HepG2 (cell line): ENCODE measurements around the gene PRR11. TPM values are rescaled to one million over a fixed set of nuclear protein-coding genes. Genes with fewer than 3 reads are reported as not detected.

ENCODE experiments used
- CENPT ChIP-seq: sonication (generic); formaldehyde crosslinking; IDR thresholded peaks from 2 replicates; pipeline ENCODE4 v1.8.0; 2022; ENCODE audit warnings: low read depth, mild to moderate bottlenecking, moderate library complexity, missing genetic modification reagents
- DMAP1 ChIP-seq: IDR thresholded peaks from 2 replicates; pipeline ENCODE4 v1.6.1; 2016
- DPF2 ChIP-seq: sonication (generic); formaldehyde crosslinking; IDR thresholded peaks from 2 replicates; pipeline ENCODE4 v1.4.0; 2020; ENCODE audit warnings: mild to moderate bottlenecking, low read depth, missing genetic modification reagents, borderline replicate concordance
- GMEB1 ChIP-seq: sonication (generic); formaldehyde crosslinking; IDR thresholded peaks from 2 replicates; pipeline ENCODE4 v1.5.1; 2020; ENCODE audit warnings: missing genetic modification reagents, mild to moderate bottlenecking, borderline replicate concordance
- MAFK ChIP-seq, 2 experiments: IDR thresholded peaks in 1 of 2; conservative IDR thresholded peaks in 1 of 2; 2 replicates each; pipeline ENCODE4 v1.6.1; 2011; ENCODE audit warnings: improper control_type of control experiment in 2 of 2, low read length in 2 of 2
- MTF2 ChIP-seq: sonication (generic); formaldehyde crosslinking; IDR thresholded peaks from 2 replicates; pipeline ENCODE4 v1.5.0; 2020; ENCODE audit warnings: missing genetic modification reagents, borderline replicate concordance
- MZF1 ChIP-seq: sonication (generic); formaldehyde crosslinking; IDR thresholded peaks from 2 replicates; pipeline ENCODE4 v1.8.1; 2023; ENCODE audit warnings: mild to moderate bottlenecking, missing genetic modification reagents, borderline replicate concordance
- NCOA5 ChIP-seq: sonication (generic); formaldehyde crosslinking; IDR thresholded peaks from 2 replicates; pipeline ENCODE4 v1.4.0; 2020; ENCODE audit warnings: missing genetic modification reagents
- NFYC ChIP-seq: IDR thresholded peaks from 2 replicates; pipeline ENCODE4 v1.6.1; 2016; ENCODE audit warnings: missing genetic modification reagents, missing compliant biosample characterization
- PAF1 ChIP-seq: IDR thresholded peaks from 2 replicates; pipeline ENCODE4 v1.6.1; 2016; ENCODE audit warnings: missing genetic modification reagents, missing compliant biosample characterization
- PAXIP1 ChIP-seq: sonication (generic); formaldehyde crosslinking; conservative IDR thresholded peaks from 2 replicates; pipeline ENCODE4 v1.4.0; 2020; ENCODE audit warnings: mild to moderate bottlenecking, missing genetic modification reagents, moderate library complexity
- PHF21A ChIP-seq: sonication (generic); formaldehyde crosslinking; IDR thresholded peaks from 2 replicates; pipeline ENCODE4 v1.5.0; 2020; ENCODE audit warnings: mild to moderate bottlenecking, missing genetic modification reagents
- PRMT3 ChIP-seq: sonication (generic); formaldehyde crosslinking; IDR thresholded peaks from 2 replicates; pipeline ENCODE4 v1.8.1; 2022; ENCODE audit warnings: low read depth, mild to moderate bottlenecking, moderate library complexity, missing genetic modification reagents, borderline replicate concordance
- SOX13 ChIP-seq, 3 experiments: fragments of 450-650 bp in 1 of 3; sonication (generic) in 1 of 3; formaldehyde crosslinking in 1 of 3; IDR thresholded peaks in 2 of 3; conservative IDR thresholded peaks in 1 of 3; 2 replicates each; pipeline versions ENCODE4 v1.5.0 to v1.6.1; 2016 to 2020; ENCODE audit warnings: antibody characterized with exemption in 1 of 3, mild to moderate bottlenecking in 1 of 3, missing compliant biosample characterization in 1 of 3, missing genetic modification reagents in 1 of 3, moderate library complexity in 1 of 3
- THAP7 ChIP-seq: sonication (generic); formaldehyde crosslinking; IDR thresholded peaks from 2 replicates; pipeline ENCODE4 v1.8.1; 2023; ENCODE audit warnings: mild to moderate bottlenecking, missing genetic modification reagents
- ZBTB26 ChIP-seq: IDR thresholded peaks from 2 replicates; pipeline ENCODE4 v1.6.1; 2016; ENCODE audit warnings: missing compliant biosample characterization, missing genetic modification reagents, borderline replicate concordance
- ZFYVE20 ChIP-seq: sonication (generic); formaldehyde crosslinking; IDR thresholded peaks from 2 replicates; pipeline ENCODE4 v1.8.0; 2023; ENCODE audit warnings: low read depth, mild to moderate bottlenecking, moderate library complexity, missing genetic modification reagents, borderline replicate concordance
- ZNF225 ChIP-seq: sonication (generic); formaldehyde crosslinking; IDR thresholded peaks from 2 replicates; pipeline ENCODE4 v1.4.0; 2020; ENCODE audit warnings: mild to moderate bottlenecking, missing genetic modification reagents
- ZNF557 ChIP-seq: sonication (generic); formaldehyde crosslinking; IDR thresholded peaks from 2 replicates; pipeline ENCODE4 v1.4.0; 2020; ENCODE audit warnings: missing genetic modification reagents
- ZNF569 ChIP-seq: sonication (generic); formaldehyde crosslinking; IDR thresholded peaks from 2 replicates; pipeline ENCODE4 v1.5.0; 2020; ENCODE audit warnings: mild to moderate bottlenecking, missing genetic modification reagents, moderate library complexity, borderline replicate concordance
- ZNF674 ChIP-seq: sonication (generic); formaldehyde crosslinking; IDR thresholded peaks from 2 replicates; pipeline ENCODE4 v1.5.0; 2020; ENCODE audit warnings: low read depth, mild to moderate bottlenecking, missing genetic modification reagents
- polyA plus RNA-seq, 8 experiments: library from polyadenylated mRNA; depleted of rRNA in 3 of 8; stranded (reverse) in 7 of 8; unstranded in 1 of 8; fragments of >200 nt; fragmentation: Illumina TruSeq in 4 of 8; extraction: Trizol in 4 of 8; gene quantifications; 2 replicates each; pipeline versions ENCODE4 v1.2.1 to v1.2.3, GENCODE V29; 2011 to 2016; ENCODE audit warnings: low read depth in 4 of 8, missing spikeins in 1 of 8, mixed read lengths in 1 of 8; ENCODE audit not compliant: insufficient read depth in 1 of 8
- total RNA-seq, 5 experiments: library from RNA; depleted of rRNA; stranded (reverse); fragments of >200 nt; fragmentation: Illumina TruSeq; extraction: Trizol; gene quantifications; 2 replicates each; pipeline ENCODE4 v1.2.3, GENCODE V29; 2016; ENCODE audit warnings: low read depth in 1 of 5

Gene PRR11
- total and polyA plus RNA-seq, 2 of the 13 experiments (the other 11 are each of a cell fraction or from before 2014, with no cell fraction given) = 35.7 to 39.2 TPM

GRCh38 chr17:59154721-59155438 lies 666 bp upstream of the PRR11 start, which contains the start of gene SKA2 (continued):
- TF ChIP-seq PAXIP1 (CRISPR knock-in tag) (0 out of 2 replicates have a peak, but pooled peaks have one; percentile 39), PRMT3 (CRISPR knock-in tag) (no peak), DPF2 (CRISPR knock-in tag) (no peak), ZNF557 (CRISPR knock-in tag) (no peak), ZNF569 (peak; percentile 56; the same call in 1 of the 2 replicates), PAF1 (CRISPR knock-in tag) (no peak; the same call in 1 of the 2 replicates), ZBTB26 (peak; percentile 37; the same call in 1 of the 2 replicates), PHF21A (CRISPR knock-in tag) (peak; percentile 98), NFYC (peak; percentile 93; the same call in 1 of the 2 replicates), ZNF225 (no peak), MAFK (conservative IDR thresholded peaks at IDR 0.05 in 1 of 2, IDR thresholded peaks at IDR 0.05 in 1 of 2; ENCODE audit: low read length in 2 of 2) (peak in 1 of 2 experiments; percentile 1; a peak in 1 of 4 replicates), THAP7 (CRISPR knock-in tag) (no peak), DMAP1 (CRISPR knock-in tag) (peak; percentile 71), ZFYVE20 (no peak), NCOA5 (no peak), CENPT (CRISPR knock-in tag) (no peak), GMEB1 (CRISPR knock-in tag) (peak; percentile 45; the same call in 1 of the 2 replicates), MZF1 (CRISPR knock-in tag) (no peak), MTF2 (CRISPR knock-in tag) (no peak), ZNF674 (CRISPR knock-in tag) (no peak), SOX13 (IDR thresholded peaks at IDR 0.05) (no peak), SOX13 (CRISPR knock-in tag; conservative IDR thresholded peaks at IDR 0.05 in 1 of 2, IDR thresholded peaks at IDR 0.05 in 1 of 2) (peak in 1 of 2 experiments; percentile 86; a peak in 1 of 4 replicates)
